Measurements from ENCODE around the gene PARD3B.

PARD3B gene

GRCh38 chr2:205386109-205386508 is 840.8 kb downstream of the PARD3B start:
- H3K27ac ChIP-seq: no peak overlapping the region

GRCh38 chr2:205387350-205388055 is 842.2 kb downstream of the PARD3B start:
- in situ Hi-C loops (cut with HindIII; ENCODE audit: low pct_ligation_motif_present, low sequenced_read_pairs): no loop called here
- no peak for DNase-seq
- no peaks in the 10 kb centered on the region for H3K27me3 ChIP-seq (replicated peaks)
- H3K27ac ChIP-seq: no peak overlapping the region
- no peaks in the 10 kb centered on the region for H3K36me3 ChIP-seq (replicated peaks)
- no peak overlapping the region for H3K4me3 ChIP-seq (ENCODE audit: low read depth, low read length)
- no peak for TF ChIP-seq CTCF (IDR thresholded peaks at IDR 0.05; ENCODE audit: low read depth, low read length, missing control alignments)

More at GRCh38 chr2:205386109-205386508, 840.8 kb downstream of the PARD3B start:
- no peaks in the 10 kb centered on the region for H3K27me3 ChIP-seq (replicated peaks)
- in situ Hi-C loops (cut with HindIII; ENCODE audit: low pct_ligation_motif_present, low sequenced_read_pairs): no loop called here
- no peak overlapping the region for H3K4me3 ChIP-seq (ENCODE audit: low read depth, low read length)
- H3K36me3 ChIP-seq (replicated peaks): no peaks in the 10 kb centered on the region
- no peak for TF ChIP-seq CTCF (IDR thresholded peaks at IDR 0.05; ENCODE audit: low read depth, low read length, missing control alignments)
- DNase-seq: no peak

- H3K27ac ChIP-seq: no peak overlapping the region
- H3K27me3 ChIP-seq (replicated peaks): no peaks in the 10 kb centered on the region
- in situ Hi-C loops (cut with HindIII; ENCODE audit: low pct_ligation_motif_present, low sequenced_read_pairs): no loop called here
- no peak for DNase-seq
- H3K36me3 ChIP-seq (replicated peaks): no peaks in the 10 kb centered on the region
- H3K4me3 ChIP-seq (ENCODE audit: low read depth, low read length): no peak overlapping the region
- TF ChIP-seq CTCF (IDR thresholded peaks at IDR 0.05; ENCODE audit: low read depth, low read length, missing control alignments): no peak
Measured at GRCh38 chr2:205390866-205391265, 845.6 kb downstream of the PARD3B start.

GRCh38 chr2:205401511-205401910 is 856.2 kb downstream of the PARD3B start:
- in situ Hi-C loops (cut with HindIII; ENCODE audit: low pct_ligation_motif_present, low sequenced_read_pairs): no loop called here
- Histone ChIP-seq H3K27ac (no peak overlapping the region), H3K4me3 (ENCODE audit: low read depth, low read length) (no peak overlapping the region), H3K36me3 (replicated peaks) (no peaks in the 10 kb centered on the region), H3K27me3 (replicated peaks) (no peaks in the 10 kb centered on the region)
- TF ChIP-seq CTCF (IDR thresholded peaks at IDR 0.05; ENCODE audit: low read depth, low read length, missing control alignments): no peak
- DNase-seq: no peak

GRCh38 chr2:205402011-205402410 is 856.7 kb downstream of the PARD3B start:
- in situ Hi-C loops (cut with HindIII; ENCODE audit: low pct_ligation_motif_present, low sequenced_read_pairs): no loop called here
- no peak for TF ChIP-seq CTCF (IDR thresholded peaks at IDR 0.05; ENCODE audit: low read depth, low read length, missing control alignments)

More at GRCh38 chr2:205402011-205402410, 856.7 kb downstream of the PARD3B start:
- no peaks in the 10 kb centered on the region for H3K36me3 ChIP-seq (replicated peaks)
- DNase-seq: no peak
- no peaks in the 10 kb centered on the region for H3K27me3 ChIP-seq (replicated peaks)
- H3K27ac ChIP-seq: no peak overlapping the region
- H3K4me3 ChIP-seq (ENCODE audit: low read depth, low read length): no peak overlapping the region

Data from brain microvascular endothelial cell (primary cell).